Cardiac septum (tissue), 1 donor: ENCODE results near the gene ADORA2B. TPM values are rescaled to one million over a fixed set of nuclear protein-coding genes. Genes with fewer than 3 reads are reported as not detected.
A peak's percentile ranks its signal among the peaks of the same experiment; 100 is the strongest.
"Not testable (repeated sequence)": the region's sequence is repeated elsewhere in the genome, so short reads cannot be mapped to it uniquely, and the experiment has no call there.

Experiments
- DNase-seq: peaks from one replicate; pipeline ENCODE4 v3.0.0-alpha.2; 2020; ENCODE audit warnings: low spot score
- intact Hi-C: fragments of 100-400 bp; cut with DNase I; formaldehyde crosslinking; loops from one replicate; pipeline ENCODE4 v1.14.0; 2022
- long read RNA-seq: library from polyadenylated mRNA; unstranded; transcript quantifications from one replicate; pipeline ENCODE4 v2.0.0, GENCODE V29; 2021
- total RNA-seq: library from RNA; stranded (reverse); fragmentation: NEBNext Ultra II Directional; extraction: Animal tissue kit (Norgen Biotek cat#: 25700); gene quantifications from one replicate; pipeline ENCODE4 v1.2.1, GENCODE V29; 2021
- donor health status: DM: no; HTN: no; CAD: no.

ADORA2B gene
- 1.3 TPM for total RNA-seq
- long read RNA-seq, partial matches to known transcripts = 0 of 2 reads
- long read RNA-seq, other reads (novel, unspliced or antisense) = 1 of 2 reads

- intact Hi-C loops = no loop called here
- DNase-seq = peak; percentile 82
Measured at GRCh38 chr17:15944759-15945526, at the start of gene ADORA2B. ADORA2B (plus strand) TSS chr17:15945130; CDS start chr17:15945249, 119 bp downstream.

GRCh38 chr17:15896277-15896676 lies 48.7 kb upstream of the ADORA2B start:
- intact Hi-C loops = no loop called here
- DNase-seq = no peak

- DNase-seq = no peak
- intact Hi-C loops = no loop called here
Measured at GRCh38 chr17:15896834-15897233, 48.1 kb upstream of the ADORA2B start.

GRCh38 chr17:15899596-15899995 lies 45.3 kb upstream of the ADORA2B start:
- DNase-seq, intact Hi-C loops: not testable (repeated sequence)

GRCh38 chr17:15900871-15901270 lies 44.1 kb upstream of the ADORA2B start:
- no peak for DNase-seq
- intact Hi-C loops = no loop called here

- intact Hi-C loops, DNase-seq: not testable (repeated sequence)
Measured at GRCh38 chr17:15905236-15905635, 39.7 kb upstream of the ADORA2B start.

- intact Hi-C loops = no loop called here
- no peak for DNase-seq
Measured at GRCh38 chr17:15907290-15907689, 37.6 kb upstream of the ADORA2B start.

GRCh38 chr17:15908378-15908777 lies 36.6 kb upstream of the ADORA2B start:
- intact Hi-C loops = no loop called here
- DNase-seq = no peak

- intact Hi-C loops = no loop called here
Measured at GRCh38 chr17:15909481-15909991, 35.4 kb upstream of the ADORA2B start.

GRCh38 chr17:15910791-15911190 lies 34.1 kb upstream of the ADORA2B start:
- no peak for DNase-seq
- intact Hi-C loops = no loop called here

More at GRCh38 chr17:15909481-15909991, 35.4 kb upstream of the ADORA2B start:
- DNase-seq = no peak

- DNase-seq, intact Hi-C loops: not testable (repeated sequence)
Measured at GRCh38 chr17:15911701-15912100, 33.2 kb upstream of the ADORA2B start.

GRCh38 chr17:15912416-15912955 lies 32.4 kb upstream of the ADORA2B start:
- DNase-seq = no peak
- intact Hi-C loops = no loop called here

- intact Hi-C loops = no loop called here
- DNase-seq = no peak
Measured at GRCh38 chr17:15913826-15914225, 31.1 kb upstream of the ADORA2B start.

GRCh38 chr17:15914400-15915170 lies 30.3 kb upstream of the ADORA2B start:
- no peak for DNase-seq
- intact Hi-C loops = no loop called here

- no peak for DNase-seq
- intact Hi-C loops = no loop called here
Measured at GRCh38 chr17:15915961-15916360, 29.0 kb upstream of the ADORA2B start.

- no peak for DNase-seq
- intact Hi-C loops = no loop called here
Measured at GRCh38 chr17:15917021-15917437, 27.9 kb upstream of the ADORA2B start.

- no peak for DNase-seq
- intact Hi-C loops = no loop called here
Measured at GRCh38 chr17:15917438-15918027, 27.4 kb upstream of the ADORA2B start.

GRCh38 chr17:15918261-15918660 lies 26.7 kb upstream of the ADORA2B start:
- intact Hi-C loops = no loop called here

GRCh38 chr17:15918661-15919259 lies 26.2 kb upstream of the ADORA2B start:
- intact Hi-C loops = no loop called here
- no peak for DNase-seq

More at GRCh38 chr17:15918261-15918660, 26.7 kb upstream of the ADORA2B start:
- DNase-seq = no peak
